HG02623 (cell line): ENCODE results near the gene WLS.
"Not testable (repeated sequence)": the region's sequence is repeated elsewhere in the genome, so short reads cannot be mapped to it uniquely, and the experiment has no call there.

Experiments used
- ATAC-seq: cut with Tn5 transposase; IDR thresholded peaks from one replicate; pipeline ENCODE4 v1.9.1; 2021; ENCODE audit warnings: moderate library complexity; ENCODE audit not compliant: unreplicated experiment

WLS gene

GRCh38 chr1:68171795-68172194 lies 60.5 kb downstream of the WLS start:
- not testable (repeated sequence) for ATAC-seq

DNA sequence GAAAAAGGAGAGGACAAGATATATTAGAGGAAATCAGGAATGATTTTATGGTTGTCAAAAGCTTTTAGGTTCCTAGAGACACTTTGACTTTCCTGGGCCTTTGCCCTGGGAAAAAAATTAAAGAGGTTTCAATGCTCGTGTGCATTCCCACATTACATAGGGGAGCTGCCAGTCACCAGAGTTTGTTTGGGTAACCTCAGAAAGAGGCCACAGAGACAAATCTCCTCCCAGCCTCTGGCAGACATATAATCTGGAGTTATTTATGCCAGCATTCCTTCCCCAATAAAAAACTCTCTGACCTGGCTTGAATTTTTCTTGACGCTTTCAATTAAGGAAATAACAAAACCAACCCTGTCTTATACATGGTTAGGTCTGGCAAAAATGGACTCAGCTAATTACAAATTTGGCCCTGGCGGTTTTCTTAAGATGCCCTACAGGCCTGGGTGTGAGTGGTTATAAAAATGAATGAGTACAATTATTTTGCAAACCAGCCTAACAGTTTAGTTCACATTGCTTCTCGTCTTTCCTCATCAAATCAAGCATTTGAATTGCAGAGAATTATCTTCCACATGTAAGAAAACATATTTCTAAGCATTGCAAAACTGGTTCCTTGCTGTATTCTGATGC lies 63.7 kb downstream of the WLS start:
- ATAC-seq, result no peak

DNA sequence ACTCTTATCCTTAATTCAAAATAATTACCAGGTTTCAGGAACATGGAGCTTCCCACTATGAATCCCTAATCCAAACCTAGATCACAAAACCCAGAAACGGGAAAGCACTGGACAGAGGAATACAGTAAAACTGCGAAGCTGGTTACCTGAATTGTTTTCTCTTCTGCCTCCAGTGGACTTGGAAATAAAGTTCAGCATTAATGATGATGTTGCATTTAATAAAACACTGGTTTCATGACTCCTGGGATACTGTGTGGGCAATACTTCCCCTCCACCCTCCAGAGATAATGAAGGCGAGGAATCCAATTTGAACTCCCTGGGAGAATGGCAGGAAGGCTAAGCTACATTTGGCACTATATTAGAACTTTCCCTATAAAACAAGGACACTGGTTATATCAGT lies 65.1 kb downstream of the WLS start:
- ATAC-seq, result no peak

GRCh38 chr1:68166348-68166747 lies 66.0 kb downstream of the WLS start:
- no peak for ATAC-seq

GRCh38 chr1:68165665-68166064 lies 66.7 kb downstream of the WLS start:
- ATAC-seq, result no peak

DNA sequence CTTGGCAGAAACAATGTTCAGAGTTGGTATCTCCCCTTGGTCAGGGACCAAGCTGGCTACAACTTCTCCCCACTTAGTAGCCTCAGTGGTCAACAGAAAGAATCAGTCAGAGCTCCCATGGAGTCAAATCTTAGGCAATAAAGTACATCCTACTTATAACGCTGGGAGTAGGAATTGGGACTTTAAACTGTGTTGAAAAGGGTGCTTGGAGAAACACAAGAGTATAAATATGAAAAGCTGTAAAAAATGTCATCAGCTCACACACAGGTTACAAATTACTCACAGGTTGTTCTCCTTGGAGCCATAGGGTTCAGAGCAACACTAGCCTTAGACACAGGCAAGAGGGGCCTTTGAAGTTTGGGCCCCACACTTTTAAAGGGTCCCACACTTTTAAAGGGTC lies 67.4 kb downstream of the WLS start:
- no peak for ATAC-seq

GRCh38 chr1:68163220-68163619 lies 69.1 kb downstream of the WLS start:
- ATAC-seq, result no peak

GRCh38 chr1:68162761-68163160 lies 69.6 kb downstream of the WLS start:
- no peak for ATAC-seq

- not testable (repeated sequence) for ATAC-seq
Measured at GRCh38 chr1:68161672-68162071, 70.7 kb downstream of the WLS start.

DNA sequence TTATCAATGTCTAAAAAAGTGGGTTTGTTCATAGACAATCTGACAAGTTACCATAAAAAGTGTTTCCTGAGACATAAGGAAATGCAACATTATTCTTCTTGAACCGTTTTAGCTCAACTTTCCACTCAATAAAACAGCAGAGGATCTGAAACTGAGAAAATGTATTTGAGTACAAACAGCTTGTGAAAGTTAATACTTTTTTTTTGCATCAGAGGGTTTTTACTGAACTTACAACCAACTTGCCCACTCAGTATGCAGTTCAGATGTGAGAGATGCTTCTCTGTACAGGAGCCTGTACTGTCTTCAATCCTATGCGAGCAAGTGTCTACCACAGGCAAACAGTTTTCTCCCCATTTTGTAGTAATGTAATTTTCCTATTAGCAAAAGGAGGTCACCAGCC lies 71.4 kb downstream of the WLS start:
- peak; percentile 92 for ATAC-seq

DNA sequence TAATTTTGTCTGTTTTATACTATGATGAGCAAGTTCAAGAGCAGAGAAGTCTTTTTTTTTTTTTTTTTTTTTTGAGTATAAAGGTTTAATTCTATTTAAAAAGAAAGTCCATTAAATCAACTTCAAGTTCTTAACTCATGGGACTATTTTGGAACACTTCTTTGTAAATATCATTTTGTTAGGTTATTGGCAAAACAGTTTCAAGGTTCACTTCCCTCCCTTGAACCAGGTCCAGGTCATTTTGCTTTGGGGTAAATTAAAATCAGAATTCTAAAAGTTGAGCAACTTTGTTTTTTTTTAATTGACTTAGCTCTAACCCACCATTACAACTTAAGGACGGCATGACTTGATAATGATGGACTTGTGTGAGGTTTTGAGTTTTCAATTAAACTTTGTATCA lies 72.3 kb downstream of the WLS start:
- ATAC-seq, result no peak

DNA sequence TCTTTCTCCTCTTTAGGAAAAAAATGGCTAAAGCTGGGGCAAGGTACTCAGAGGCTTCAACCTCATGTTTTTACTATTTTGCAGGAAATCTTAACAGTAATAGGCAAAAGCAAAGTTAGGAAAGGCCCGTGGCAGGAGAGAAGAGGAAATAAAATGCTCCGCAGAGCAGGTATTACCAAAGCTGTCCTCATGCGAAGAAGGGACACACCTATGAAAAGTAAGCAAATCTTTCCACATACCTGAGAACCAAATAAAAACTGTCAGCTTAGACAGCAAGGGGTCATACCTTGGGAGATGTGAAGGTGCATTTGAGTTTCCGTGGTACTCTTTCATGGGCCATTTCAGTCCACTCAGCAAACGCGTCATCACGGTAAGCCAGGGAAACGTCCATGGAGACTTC lies 73.5 kb downstream of the WLS start:
- no peak for ATAC-seq

DNA sequence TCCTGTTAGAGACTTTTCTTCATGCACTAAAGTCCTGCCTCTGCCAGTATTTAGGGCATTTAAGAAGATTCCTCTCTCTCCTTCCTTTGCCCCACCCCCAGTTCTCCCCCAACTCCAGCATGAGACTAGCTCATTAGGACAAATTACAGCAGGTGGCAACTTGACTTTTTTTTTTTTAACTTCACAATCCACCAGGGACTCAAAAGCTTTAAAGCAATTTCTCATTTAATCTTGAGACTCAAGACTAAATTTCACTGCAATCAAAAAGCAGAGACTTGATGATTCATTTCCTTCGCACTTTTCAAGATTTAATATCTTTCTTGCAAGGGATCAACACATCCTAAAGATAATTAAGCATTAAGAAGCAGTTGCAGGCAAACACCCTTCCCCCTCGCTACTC lies 74.9 kb downstream of the WLS start:
- no peak for ATAC-seq

DNA sequence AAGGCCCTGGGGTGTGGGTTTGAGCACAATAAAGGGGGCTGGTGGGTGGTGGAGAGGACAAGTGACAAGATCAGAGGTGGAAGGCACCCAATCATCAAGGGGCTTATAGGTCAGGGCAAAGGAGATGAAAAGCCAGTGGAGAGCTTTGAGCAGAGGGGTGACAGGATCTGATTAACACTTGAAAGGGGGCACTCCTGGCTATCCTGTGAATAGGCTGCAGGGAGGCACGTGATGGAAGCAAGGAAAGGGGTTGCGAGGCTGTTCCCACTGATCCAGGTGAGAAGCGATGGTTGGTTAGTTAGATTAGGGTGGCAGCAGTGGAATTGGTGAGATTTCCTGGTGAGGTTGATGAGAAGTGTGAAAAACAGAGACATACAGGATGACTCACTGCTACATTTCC lies 80.6 kb downstream of the WLS start:
- no peak for ATAC-seq

- no peak for ATAC-seq
Measured at GRCh38 chr1:68149907-68150306, 82.4 kb downstream of the WLS start.

DNA sequence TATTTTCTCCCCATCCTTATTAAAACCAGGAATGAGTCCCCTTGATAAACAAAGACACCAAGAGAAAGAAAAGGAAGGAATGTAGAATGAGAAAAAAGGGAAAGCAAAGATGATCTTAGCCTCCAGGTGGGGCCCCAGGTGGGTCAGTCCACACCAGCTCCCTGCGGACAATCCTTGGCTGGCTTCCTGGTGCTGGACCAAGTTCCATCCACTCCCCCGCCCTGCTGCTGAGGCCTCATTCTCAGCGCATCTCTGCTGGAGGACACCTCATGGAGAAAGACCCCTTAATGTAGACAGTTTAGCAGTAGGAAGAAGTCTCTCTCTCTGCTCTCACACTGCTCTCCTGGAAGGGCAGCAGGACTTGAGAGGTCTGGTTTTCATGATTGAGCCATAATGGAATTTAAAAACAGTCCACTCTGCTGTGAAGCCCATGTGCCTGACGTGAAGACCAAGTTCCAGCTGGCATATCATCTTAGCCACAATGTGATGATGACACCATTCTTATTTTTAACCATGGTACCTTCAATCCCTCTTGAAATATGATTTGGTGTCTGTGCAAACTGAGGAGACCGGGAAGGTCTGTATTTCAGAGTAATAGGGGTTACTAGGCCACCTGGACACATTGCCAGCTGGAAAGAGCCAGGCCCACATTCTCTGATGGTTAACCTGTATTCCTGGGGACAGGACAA lies 83.1 kb downstream of the WLS start:
- no peak for ATAC-seq

DNA sequence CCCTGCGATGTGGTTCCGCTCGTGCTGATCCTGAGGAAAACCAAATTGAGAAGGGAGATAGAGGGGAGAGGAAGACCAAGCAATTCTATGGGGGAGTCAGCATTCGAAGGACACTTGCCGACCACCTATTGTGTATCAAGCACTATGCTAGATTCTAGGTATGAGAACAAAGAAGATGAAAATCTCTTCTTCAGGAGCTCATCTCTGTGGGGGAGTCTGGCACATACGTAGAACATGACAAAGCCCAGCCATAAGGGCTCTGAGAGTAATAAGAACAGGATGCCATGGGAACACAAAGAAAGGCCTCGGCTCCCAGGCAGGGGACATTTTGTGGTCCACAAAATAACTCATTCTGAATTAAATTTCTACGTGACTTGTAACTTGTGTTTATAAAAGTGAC lies 83.7 kb downstream of the WLS start:
- no peak for ATAC-seq

DNA sequence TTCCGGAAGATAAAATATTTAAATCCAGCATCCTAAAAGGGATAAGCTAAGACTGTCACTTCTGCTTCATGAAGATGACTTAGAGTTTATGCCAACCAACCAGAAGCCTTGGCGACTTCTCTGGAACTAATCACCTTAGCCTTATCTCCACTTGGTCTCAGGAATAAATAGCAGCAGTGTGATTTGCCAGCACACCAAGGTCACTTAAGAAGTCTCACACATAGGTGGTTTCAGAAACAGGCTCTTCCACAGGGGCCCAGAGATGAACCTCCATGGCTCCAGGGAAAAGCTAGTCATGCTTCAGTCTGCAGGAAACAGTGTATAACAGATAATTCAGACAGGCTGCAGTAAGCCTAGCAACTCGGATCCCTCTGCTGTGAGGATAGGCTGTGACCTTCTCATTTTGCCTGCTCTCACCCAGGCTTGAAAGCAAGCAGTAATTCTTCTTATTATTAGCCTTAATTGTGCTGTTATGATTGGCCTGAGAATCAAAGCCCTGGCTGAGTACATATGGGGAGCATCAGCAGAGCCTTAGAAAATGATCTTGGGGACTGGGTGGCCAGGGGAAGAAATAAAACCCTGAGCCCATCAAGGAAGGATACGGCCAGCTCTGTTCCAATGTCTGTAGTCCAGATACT lies 84.7 kb downstream of the WLS start:
- ATAC-seq, result no peak

GRCh38 chr1:68145418-68146126 lies 86.8 kb downstream of the WLS start:
- ATAC-seq, result no peak

DNA sequence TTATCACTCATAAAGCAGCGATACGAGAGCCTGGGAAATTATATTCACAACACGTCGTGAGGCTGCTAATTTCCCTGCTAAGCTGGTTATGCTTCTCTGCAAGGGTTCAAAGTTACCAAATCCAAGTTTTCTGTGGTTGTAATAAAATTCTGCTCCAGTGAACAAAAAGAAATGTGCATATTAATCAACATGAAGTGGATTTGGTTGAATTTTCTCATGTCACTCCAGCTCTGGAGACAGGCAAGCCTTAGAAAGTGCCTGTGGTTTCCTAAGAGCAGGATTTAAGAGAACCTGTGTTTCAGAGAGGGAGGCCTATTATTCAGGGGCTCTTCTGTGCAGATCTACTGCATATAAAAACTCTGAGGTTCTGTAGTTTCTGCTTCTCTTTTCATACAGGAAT lies 87.5 kb downstream of the WLS start:
- no peak for ATAC-seq

DNA sequence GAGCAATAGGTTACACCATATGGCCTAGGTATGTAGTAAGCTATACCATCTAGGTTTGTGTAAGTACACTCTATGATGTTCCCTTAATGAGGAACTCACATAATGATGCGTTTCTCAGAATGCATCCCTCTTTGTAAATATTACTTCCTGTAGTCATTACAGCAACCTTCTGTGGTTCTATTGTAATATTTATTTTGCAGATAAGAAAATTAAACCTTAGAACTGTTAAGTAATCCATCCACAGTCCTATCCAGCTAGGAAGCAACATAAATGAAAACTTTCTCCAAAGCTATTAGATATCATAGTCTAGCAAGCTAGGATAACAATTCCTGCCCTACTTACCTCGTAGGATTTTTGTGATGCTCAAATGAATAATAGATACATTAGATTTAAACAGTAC lies 88.7 kb downstream of the WLS start:
- ATAC-seq, result no peak

GRCh38 chr1:68142461-68142860 lies 89.9 kb downstream of the WLS start:
- no peak for ATAC-seq
